ENCODE data around the gene MASP1. TPM values are rescaled to one million over a fixed set of nuclear protein-coding genes. Genes with fewer than 3 reads are reported as not detected.

The MASP1 gene
- polyA plus RNA-seq, 1 donor from 2014 or later, result 0.19 TPM

GRCh38 chr3:187286467-187287059, 5.0 kb downstream of the MASP1 start:
- Histone ChIP-seq H4K20me1 (ENCODE audit: insufficient read depth) (no peaks in the 10 kb centered on the region), H3K27ac (ENCODE audit: low read length) (no peak overlapping the region), H3F3A (ENCODE audit: insufficient read depth, low read length, poor library complexity, severe bottlenecking) (no peaks in the 10 kb centered on the region), H3K36me3 (ENCODE audit: insufficient read depth, low read length) (no peaks in the 10 kb centered on the region), H3K4me2 (ENCODE audit: low read length) (no peak overlapping the region), H3K79me2 (replicated peaks; ENCODE audit: insufficient read depth, low read length) (no peaks in the 10 kb centered on the region), H3K9me3 (ENCODE audit: low read length) (no peaks in the 10 kb centered on the region), H3K4me3 (ENCODE audit: low read length) (no peak overlapping the region), H3K9ac (ENCODE audit: low read length) (no peak overlapping the region), H3K27me3 (ENCODE audit: insufficient read depth, low read depth, low read length) (no peaks in the 10 kb centered on the region), H2AFZ (ENCODE audit: low read depth, low read length) (no peak overlapping the region), H3K9me2 (ENCODE audit: insufficient read depth, low read length) (no peaks in the 10 kb centered on the region)
- TF ChIP-seq EP300 (conservative IDR thresholded peaks at IDR 0.05; ENCODE audit: poor library complexity, severe bottlenecking) (no peak), MXI1 (conservative IDR thresholded peaks at IDR 0.05; ENCODE audit: poor library complexity, severe bottlenecking) (no peak), EZH2 (IDR thresholded peaks at IDR 0.05; ENCODE audit: borderline replicate concordance, insufficient read depth, low read length, poor library complexity, severe bottlenecking) (no peak), REST (IDR thresholded peaks at IDR 0.05; ENCODE audit: borderline replicate concordance) (no peak), CTCF (IDR thresholded peaks at IDR 0.05; ENCODE audit: poor library complexity, severe bottlenecking) (no peak), POLR2AphosphoS5 (IDR thresholded peaks at IDR 0.05) (no peak), TAF1 (IDR thresholded peaks at IDR 0.05; ENCODE audit: low read depth) (no peak), SMC3 (conservative IDR thresholded peaks at IDR 0.05; ENCODE audit: poor library complexity) (no peak), RAD21 (conservative IDR thresholded peaks at IDR 0.05) (no peak)

GRCh38 chr3:187281191-187281714, 10.3 kb downstream of the MASP1 start:
- no peak overlapping the region for H2AFZ ChIP-seq (ENCODE audit: low read depth, low read length)
- H3K79me2 ChIP-seq (replicated peaks; ENCODE audit: insufficient read depth, low read length), result no peaks in the 10 kb centered on the region
- H3K4me3 ChIP-seq (ENCODE audit: low read length), result no peak overlapping the region
- H3K4me2 ChIP-seq (ENCODE audit: low read length), result no peak overlapping the region
- TF ChIP-seq EZH2 (IDR thresholded peaks at IDR 0.05; ENCODE audit: borderline replicate concordance, insufficient read depth, low read length, poor library complexity, severe bottlenecking) (no peak), TAF1 (IDR thresholded peaks at IDR 0.05; ENCODE audit: low read depth) (no peak), CTCF (IDR thresholded peaks at IDR 0.05; ENCODE audit: poor library complexity, severe bottlenecking) (no peak), POLR2AphosphoS5 (IDR thresholded peaks at IDR 0.05) (no peak), SMC3 (conservative IDR thresholded peaks at IDR 0.05; ENCODE audit: poor library complexity) (no peak), EP300 (conservative IDR thresholded peaks at IDR 0.05; ENCODE audit: poor library complexity, severe bottlenecking) (no peak), REST (IDR thresholded peaks at IDR 0.05; ENCODE audit: borderline replicate concordance) (no peak), RAD21 (conservative IDR thresholded peaks at IDR 0.05) (no peak), MXI1 (conservative IDR thresholded peaks at IDR 0.05; ENCODE audit: poor library complexity, severe bottlenecking) (no peak)
- H3K9ac ChIP-seq (ENCODE audit: low read length), result no peak overlapping the region
- no peaks in the 10 kb centered on the region for H3K27me3 ChIP-seq (ENCODE audit: insufficient read depth, low read depth, low read length)
- no peaks in the 10 kb centered on the region for H3K36me3 ChIP-seq (ENCODE audit: insufficient read depth, low read length)
- no peaks in the 10 kb centered on the region for H3F3A ChIP-seq (ENCODE audit: insufficient read depth, low read length, poor library complexity, severe bottlenecking)
- no peaks in the 10 kb centered on the region for H4K20me1 ChIP-seq (ENCODE audit: insufficient read depth)
- H3K9me3 ChIP-seq (ENCODE audit: low read length), result no peaks in the 10 kb centered on the region
- no peak overlapping the region for H3K27ac ChIP-seq (ENCODE audit: low read length)
- no peaks in the 10 kb centered on the region for H3K9me2 ChIP-seq (ENCODE audit: insufficient read depth, low read length)

Data from neural cell (in vitro differentiated cells).